OCI-LY3 (cell line): ENCODE measurements around the gene RRP1.

Experiments
- CTCF ChIP-seq: fragments of 200-600, 300-600 bp; sonication (generic); IDR thresholded peaks from 2 replicates; pipeline ENCODE4 v1.5.1; 2014; ENCODE audit warnings: antibody characterized with exemption, low read length, low read depth
- EZH2phosphoT487 ChIP-seq: fragments of 200-600 bp; shearing (Covaris generic); IDR thresholded peaks from 2 replicates; pipeline ENCODE4 v1.6.1; 2018; ENCODE audit warnings: antibody characterized with exemption, mixed run types, low read depth

- TF ChIP-seq CTCF (no peak), EZH2phosphoT487 (no peak)
These were observed 42.8 kb downstream of the RRP1 start for GRCh38 chr21:43832158-43832550.
